ENCODE results near the gene REC114.
"Not testable (repeated sequence)": the region's sequence is repeated elsewhere in the genome, so short reads cannot be mapped to it uniquely, and the experiment has no call there.

The REC114 gene

DNA sequence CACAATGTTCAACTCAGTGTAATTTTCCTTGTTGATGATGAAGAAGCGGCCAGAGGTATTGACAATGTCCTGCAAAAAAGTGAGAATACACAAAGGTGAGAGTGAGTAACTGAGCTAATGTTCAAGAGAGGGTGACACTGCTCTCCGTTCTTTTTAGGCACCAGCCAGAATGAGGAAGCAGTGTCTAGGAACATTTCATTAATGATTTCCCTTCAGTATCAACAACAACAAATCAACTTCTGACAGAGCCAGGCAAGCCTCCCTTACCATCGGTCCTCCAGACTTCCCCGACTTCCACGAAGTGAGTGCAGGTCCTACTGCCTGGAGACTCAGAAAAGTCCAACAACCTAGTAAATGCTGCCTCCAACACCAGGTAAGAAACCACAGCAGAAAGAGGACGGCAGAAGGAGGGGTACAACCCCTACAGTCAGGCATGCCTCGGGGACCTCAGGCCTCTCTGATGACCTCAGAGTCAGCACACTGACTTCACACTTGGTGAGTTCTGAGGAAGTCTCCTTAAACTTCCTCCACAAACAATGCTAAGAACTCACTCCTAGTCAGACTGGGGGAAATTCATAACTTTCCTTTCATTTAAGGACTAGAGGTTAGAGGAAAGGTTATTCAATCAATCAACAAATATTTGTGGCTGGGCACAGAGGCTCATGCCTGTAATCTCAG, 127.5 kb downstream of the REC114 start:
- H3K27ac Mint-ChIP-seq, result no peak overlapping the region
- no peak overlapping the region for H3K4me3 Mint-ChIP-seq
- no peaks in the 10 kb centered on the region for H3K27me3 Mint-ChIP-seq
- H3K36me3 Mint-ChIP-seq (ENCODE audit: low read depth), result peaks cover 61% of the 10 kb centered on the region
- H3K4me1 Mint-ChIP-seq (ENCODE audit: low read depth), result peaks cover 15% of the 10 kb centered on the region
- no peaks in the 10 kb centered on the region for H3K9me3 Mint-ChIP-seq

DNA sequence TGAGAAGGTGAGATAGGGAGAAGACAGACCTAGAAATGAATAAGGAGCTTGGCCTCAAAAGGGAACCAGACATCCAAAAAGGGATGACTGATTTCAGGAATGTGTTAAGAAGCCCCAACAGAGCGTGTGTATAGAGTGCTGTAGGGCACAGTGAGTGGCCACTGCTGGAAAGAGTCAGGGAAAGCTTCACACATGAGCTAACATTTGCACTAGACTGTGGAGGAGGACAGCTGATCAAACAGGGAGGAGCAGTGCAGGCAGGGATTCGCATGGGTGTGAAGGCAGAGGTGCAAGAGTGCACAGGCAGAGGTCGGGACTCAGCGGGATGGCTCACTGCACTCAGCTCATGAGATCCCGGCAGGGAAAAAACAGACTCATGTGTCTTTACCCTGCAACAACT, 128.4 kb downstream of the REC114 start:
- H3K9me3 Mint-ChIP-seq, result no peaks in the 10 kb centered on the region
- no peak overlapping the region for H3K4me3 Mint-ChIP-seq
- peaks cover 15% of the 10 kb centered on the region for H3K4me1 Mint-ChIP-seq (ENCODE audit: low read depth)
- H3K27me3 Mint-ChIP-seq, result no peaks in the 10 kb centered on the region
- H3K27ac Mint-ChIP-seq, result peak overlapping the region; percentile 6
- peaks cover 52% of the 10 kb centered on the region for H3K36me3 Mint-ChIP-seq (ENCODE audit: low read depth)

DNA sequence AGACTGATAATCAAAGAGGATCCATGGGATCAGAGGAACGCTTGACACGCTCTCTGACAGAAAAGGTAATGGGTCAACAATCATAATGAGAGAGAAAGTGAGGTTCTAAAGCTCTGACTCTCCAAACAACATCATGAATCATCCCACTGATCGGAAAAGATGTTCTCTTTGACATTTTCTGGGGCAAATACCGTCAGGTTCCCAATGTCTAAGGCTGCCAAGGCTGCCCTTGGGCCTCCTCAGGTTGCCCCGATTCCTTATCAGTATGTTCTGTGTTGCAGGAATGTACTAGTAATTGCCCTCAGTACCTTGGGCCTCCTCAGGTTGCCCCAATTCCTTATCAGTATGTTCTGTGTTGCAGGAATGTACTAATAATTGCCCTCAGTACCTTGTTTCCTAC, 129.3 kb downstream of the REC114 start:
- Mint-ChIP-seq H3K36me3 (ENCODE audit: low read depth) (peaks cover 49% of the 10 kb centered on the region), H3K9me3 (no peaks in the 10 kb centered on the region), H3K27me3 (no peaks in the 10 kb centered on the region), H3K27ac (peak overlapping the region; percentile 46), H3K4me3 (no peak overlapping the region), H3K4me1 (ENCODE audit: low read depth) (peaks cover 15% of the 10 kb centered on the region)

DNA sequence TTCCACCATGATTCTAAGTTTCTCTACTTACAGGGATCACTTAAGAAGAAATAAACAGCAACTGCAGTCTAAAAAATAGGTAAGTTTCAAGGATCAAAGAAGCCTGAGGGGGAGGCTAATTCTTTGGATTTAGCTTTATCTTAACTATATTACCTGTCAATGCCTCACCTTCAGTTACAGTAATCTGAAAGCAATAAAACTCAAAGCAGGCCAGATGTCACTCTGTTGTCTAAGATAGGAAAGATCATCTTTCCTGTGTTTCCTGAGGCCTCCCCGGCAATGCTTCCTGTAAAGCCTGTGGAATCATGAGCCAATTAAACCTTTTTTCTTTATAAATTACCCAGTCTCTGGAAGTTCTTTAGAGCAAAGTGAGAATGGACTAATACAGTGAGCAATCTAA, 130.1 kb downstream of the REC114 start:
- Mint-ChIP-seq H3K4me3 (no peak overlapping the region), H3K36me3 (ENCODE audit: low read depth) (peaks cover 49% of the 10 kb centered on the region), H3K27me3 (no peaks in the 10 kb centered on the region), H3K9me3 (no peaks in the 10 kb centered on the region), H3K4me1 (ENCODE audit: low read depth) (peaks cover 15% of the 10 kb centered on the region), H3K27ac (peak overlapping the region; percentile 2)

DNA sequence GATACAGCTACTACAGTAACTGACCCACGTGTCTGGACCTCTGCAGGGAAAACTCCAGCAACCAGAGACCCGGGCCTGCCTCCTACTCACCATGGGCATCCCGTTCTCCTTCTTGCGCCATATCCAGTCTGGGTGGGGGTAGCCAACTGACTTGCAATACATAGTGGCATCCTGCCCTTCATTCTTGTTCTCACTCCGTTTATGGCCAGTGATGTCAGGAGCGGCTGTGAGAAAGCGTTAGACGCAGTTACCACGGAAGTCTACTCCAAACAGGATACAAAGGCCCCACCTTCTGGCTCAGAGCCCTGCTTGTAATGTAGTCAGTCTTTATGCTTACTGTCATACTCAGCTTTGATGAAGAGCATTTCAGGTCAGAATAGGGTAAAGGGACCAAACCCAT, 130.6 kb downstream of the REC114 start:
- Mint-ChIP-seq H3K36me3 (ENCODE audit: low read depth) (peaks cover 44% of the 10 kb centered on the region), H3K27ac (no peak overlapping the region), H3K4me1 (ENCODE audit: low read depth) (peaks cover 15% of the 10 kb centered on the region), H3K4me3 (no peak overlapping the region), H3K9me3 (no peaks in the 10 kb centered on the region), H3K27me3 (no peaks in the 10 kb centered on the region)

DNA sequence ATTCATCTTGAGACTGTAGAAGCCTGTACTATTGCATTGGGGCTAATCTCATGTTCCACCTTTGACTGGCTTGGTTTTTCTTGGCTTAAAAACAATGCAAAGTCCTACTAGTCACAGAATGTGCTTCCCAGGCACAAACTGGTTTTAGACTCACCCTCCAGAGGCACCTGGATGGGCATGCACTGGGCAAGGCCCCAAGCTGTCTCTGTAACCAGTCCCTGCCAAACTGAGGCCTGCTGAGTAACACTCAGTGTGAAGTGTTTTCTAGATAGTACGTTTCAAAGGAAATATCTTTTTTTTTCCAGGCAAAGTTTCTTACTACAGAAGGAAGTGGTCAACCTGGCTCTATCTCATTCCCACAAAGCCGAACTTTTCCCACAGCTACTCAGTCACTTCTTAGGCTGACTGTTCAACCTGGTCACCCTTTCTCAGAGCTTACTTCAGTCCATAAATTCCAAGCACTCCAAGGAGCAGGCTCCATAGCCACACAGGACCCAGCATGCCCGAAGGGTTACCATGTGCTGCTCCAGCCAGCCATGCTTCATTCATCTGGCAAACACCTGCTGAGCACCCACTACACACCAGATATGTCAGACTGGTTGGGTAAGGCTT, 132.8 kb downstream of the REC114 start:
- Mint-ChIP-seq H3K4me1 (ENCODE audit: low read depth) (peaks cover 15% of the 10 kb centered on the region), H3K27ac (no peak overlapping the region), H3K4me3 (no peak overlapping the region), H3K9me3 (no peaks in the 10 kb centered on the region), H3K27me3 (no peaks in the 10 kb centered on the region), H3K36me3 (ENCODE audit: low read depth) (peaks cover 36% of the 10 kb centered on the region)

DNA sequence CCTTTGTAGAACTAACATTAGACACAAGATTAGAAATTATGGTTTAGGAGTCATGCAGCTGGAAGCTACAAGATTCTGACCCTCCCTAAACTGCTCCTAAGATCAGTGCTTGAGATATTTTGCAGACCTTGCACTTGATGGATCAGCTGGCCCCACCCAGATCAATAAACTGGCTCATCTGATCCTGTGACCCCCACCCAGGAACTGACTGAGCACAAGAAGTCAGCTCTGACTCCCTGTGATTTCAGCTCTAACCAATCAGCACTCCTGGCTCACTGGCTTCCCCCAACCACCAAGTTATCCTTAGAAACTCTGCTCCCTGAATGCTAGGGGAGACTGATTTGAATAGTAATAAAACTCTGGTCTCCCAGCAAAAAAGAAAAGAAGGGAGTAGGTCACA, 134.6 kb downstream of the REC114 start:
- H3K27me3 Mint-ChIP-seq; H3K4me1 Mint-ChIP-seq (ENCODE audit: low read depth); H3K4me3 Mint-ChIP-seq; H3K9me3 Mint-ChIP-seq; H3K27ac Mint-ChIP-seq: not testable (repeated sequence)
- peaks cover 39% of the 10 kb centered on the region for H3K36me3 Mint-ChIP-seq (ENCODE audit: low read depth)

DNA sequence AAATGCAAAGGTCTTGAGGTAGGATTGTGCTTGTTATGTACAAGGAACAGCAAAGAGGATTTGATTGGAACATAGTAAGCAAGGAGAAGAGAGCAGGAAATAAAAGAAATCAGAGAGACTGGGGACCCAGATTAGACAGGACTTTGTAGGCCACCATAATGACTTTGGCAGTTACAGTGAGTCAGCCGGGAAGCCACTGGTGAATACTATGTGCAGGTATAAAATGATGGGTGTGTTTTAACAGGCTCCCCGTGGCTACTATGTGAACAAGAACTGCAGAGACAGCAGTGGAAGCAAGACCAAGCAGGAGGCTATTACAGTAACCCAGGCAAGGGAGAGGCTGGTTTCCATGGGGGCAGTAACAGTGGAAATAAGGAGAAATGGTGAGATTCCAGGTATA, 135.1 kb downstream of the REC114 start:
- no peak overlapping the region for H3K27ac Mint-ChIP-seq
- H3K27me3 Mint-ChIP-seq, result no peaks in the 10 kb centered on the region
- peaks cover 40% of the 10 kb centered on the region for H3K36me3 Mint-ChIP-seq (ENCODE audit: low read depth)
- H3K9me3 Mint-ChIP-seq, result no peaks in the 10 kb centered on the region
- H3K4me3 Mint-ChIP-seq, result no peak overlapping the region
- H3K4me1 Mint-ChIP-seq (ENCODE audit: low read depth), result peaks cover under 1% of the 10 kb centered on the region

DNA sequence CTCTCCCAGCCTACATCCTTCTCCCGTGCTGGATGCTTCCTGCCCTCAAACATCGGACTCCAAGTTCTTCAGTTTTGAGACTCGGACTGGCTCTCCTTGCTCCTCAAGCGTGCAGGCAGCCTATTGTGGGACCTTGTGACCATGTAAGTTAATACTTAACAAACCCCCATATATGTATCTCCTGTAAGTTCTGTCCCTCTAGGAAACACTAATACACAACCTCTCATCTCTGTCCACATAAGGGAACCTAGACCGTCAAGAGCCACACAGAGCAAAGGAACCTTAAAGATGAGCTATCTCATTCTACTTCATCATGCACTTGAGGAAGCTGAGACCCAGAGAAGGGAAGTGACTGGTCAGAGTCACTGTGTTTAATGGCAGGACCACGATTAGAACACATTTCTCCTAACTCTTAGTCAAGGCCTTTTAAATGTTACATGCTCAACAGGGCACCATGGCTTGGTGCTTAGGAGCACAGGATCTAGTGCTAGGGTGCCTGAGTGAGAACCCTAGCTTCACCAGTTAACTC, 140.0 kb downstream of the REC114 start:
- Mint-ChIP-seq H3K27ac (peak overlapping the region; percentile 40), H3K9me3 (no peaks in the 10 kb centered on the region), H3K36me3 (ENCODE audit: low read depth) (peaks cover 73% of the 10 kb centered on the region), H3K4me1 (ENCODE audit: low read depth) (peaks cover 6% of the 10 kb centered on the region), H3K27me3 (no peaks in the 10 kb centered on the region), H3K4me3 (no peak overlapping the region)

DNA sequence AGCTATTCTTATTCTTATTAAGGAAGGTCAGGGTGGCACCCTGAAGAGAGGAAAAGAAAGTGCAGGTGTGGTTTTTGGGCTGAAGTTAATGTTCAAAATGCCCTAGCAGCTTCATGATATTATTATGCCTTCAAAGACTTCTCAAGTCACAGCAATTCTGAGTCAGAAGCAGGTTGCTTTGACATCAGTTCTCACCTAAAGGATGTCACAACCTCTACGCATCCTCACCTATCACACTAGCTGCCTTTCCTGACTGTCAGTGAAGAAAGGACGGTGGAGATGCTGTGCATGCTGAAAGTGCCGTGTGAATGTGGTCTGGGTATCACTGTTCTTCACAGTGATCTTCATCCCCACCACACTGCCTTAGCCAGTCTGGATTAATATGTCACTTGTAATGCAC, 140.6 kb downstream of the REC114 start:
- Mint-ChIP-seq H3K4me1 (ENCODE audit: low read depth) (peaks cover 6% of the 10 kb centered on the region), H3K9me3 (no peaks in the 10 kb centered on the region), H3K36me3 (ENCODE audit: low read depth) (peaks cover 75% of the 10 kb centered on the region), H3K4me3 (no peak overlapping the region), H3K27me3 (no peaks in the 10 kb centered on the region), H3K27ac (peak overlapping the region; percentile 41)

DNA sequence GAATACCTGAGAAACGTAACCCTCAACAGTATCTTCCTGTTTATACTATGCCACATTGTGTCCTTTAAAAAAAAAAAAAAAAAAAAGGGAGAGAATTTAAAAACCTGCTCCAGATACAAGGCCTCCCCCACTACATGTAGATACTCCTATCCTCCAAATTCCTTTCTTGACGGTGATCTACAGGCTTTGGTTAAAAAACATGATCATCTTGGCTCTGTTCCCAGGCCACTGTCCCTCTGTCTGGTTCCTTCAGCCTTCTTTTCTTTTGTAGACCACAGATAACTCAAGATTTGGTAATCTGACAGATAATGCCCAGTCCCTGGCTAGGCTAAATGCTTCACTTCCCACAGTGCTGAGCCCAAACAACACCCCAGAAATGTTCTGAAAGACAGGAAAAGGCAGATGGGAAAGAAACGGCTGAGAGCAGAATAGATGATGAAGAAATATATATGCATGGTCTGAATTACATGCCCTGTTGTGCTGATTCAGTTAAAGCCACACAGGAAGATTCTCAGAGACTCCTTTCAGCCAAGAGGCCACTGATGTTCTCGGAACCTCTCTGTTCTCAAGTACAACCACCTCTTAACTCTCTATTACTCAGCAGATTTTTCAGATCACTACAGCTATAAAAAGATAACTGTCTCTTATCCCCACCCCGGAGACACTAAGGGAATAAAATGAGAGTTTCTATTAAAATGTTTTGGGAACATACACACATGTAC, 141.9 kb downstream of the REC114 start:
- Mint-ChIP-seq H3K4me1 (ENCODE audit: low read depth) (peaks cover 6% of the 10 kb centered on the region), H3K9me3 (no peaks in the 10 kb centered on the region), H3K27ac (peak overlapping the region; percentile 5), H3K4me3 (no peak overlapping the region), H3K36me3 (ENCODE audit: low read depth) (peaks cover 85% of the 10 kb centered on the region), H3K27me3 (no peaks in the 10 kb centered on the region)

DNA sequence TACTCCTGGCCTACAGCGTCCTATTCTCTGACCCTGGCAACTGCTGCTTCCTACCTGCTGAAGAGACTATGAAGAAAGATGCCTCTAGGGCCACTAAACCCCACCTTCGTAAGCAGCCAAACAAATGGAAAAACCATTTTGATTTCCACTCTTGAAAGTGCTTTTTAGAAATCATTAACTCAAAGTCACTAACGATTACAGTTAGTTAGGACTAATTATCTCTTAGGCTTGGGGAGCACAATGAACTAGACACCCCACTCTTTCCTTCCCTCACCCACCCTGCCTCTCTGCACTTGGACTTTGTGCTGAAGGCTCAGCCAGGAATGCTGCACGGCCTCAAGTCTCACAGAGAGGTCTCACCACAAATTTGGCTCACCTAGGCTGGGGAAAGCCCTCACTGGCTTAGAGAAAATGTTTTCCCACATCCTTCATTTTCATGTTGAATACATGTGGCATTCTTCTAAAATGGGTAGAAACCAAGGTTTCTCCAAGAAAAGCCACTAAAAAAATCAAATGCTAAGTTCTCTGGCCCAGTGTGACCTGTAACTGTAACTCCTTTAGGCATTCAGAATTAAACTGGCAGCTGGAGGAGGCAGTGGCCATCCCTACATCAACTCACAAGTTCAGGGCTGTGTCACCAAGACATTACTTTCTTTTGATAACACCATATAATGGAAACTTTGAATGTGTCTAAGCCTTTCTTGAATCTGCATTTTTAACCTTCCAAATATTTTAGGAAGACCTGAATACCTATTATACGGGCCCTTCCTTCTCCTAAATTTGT, 143.1 kb downstream of the REC114 start:
- Mint-ChIP-seq H3K4me1 (ENCODE audit: low read depth) (peaks cover 6% of the 10 kb centered on the region), H3K36me3 (ENCODE audit: low read depth) (peaks cover 80% of the 10 kb centered on the region), H3K27ac (peak overlapping the region; percentile 21), H3K4me3 (no peak overlapping the region), H3K9me3 (no peaks in the 10 kb centered on the region), H3K27me3 (no peaks in the 10 kb centered on the region)

DNA sequence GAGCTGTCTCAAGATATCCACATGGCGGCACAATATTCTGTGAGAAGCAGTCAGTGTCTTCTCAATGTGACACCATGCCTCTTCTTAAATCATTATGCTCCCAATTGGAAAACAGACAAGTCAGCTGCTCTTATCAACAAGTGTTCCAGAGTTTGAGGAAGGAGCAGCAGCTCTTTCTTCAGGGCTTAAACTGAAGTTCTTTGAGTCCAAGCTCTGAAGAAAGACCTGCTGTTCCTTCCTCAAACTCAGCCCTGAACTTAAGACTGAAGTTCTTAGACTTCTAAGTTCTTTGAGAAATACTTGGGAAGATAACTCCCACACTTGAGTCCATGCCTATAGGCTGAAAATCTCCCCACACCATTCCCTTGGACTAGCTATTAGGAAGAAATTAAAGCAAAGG, 146.8 kb downstream of the REC114 start:
- H3K27ac Mint-ChIP-seq, result no peak overlapping the region

DNA sequence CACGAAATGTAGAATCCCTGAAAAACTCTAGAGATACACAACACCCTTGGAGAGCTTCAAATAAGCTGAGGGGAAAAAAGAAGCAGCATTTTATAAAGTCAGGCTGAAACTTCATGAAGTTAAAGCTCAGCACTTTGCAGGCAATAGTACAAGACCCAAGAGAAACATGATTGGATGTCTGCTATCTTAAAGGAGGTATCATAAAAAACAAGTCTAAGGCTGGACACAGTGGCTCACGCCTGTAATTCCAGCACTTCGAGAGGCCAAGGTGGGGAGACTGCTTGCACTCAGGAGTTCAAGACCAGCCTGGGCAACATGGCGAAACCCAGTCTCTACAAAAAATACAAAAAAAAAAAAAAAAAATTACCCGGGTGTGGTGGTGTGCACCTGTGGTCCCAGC, 147.3 kb downstream of the REC114 start:
- no peaks in the 10 kb centered on the region for H3K27me3 Mint-ChIP-seq
- no peak overlapping the region for H3K4me3 Mint-ChIP-seq
- peaks cover 58% of the 10 kb centered on the region for H3K36me3 Mint-ChIP-seq (ENCODE audit: low read depth)
- peaks cover 7% of the 10 kb centered on the region for H3K4me1 Mint-ChIP-seq (ENCODE audit: low read depth)
- no peaks in the 10 kb centered on the region for H3K9me3 Mint-ChIP-seq
- H3K27ac Mint-ChIP-seq, result no peak overlapping the region

More for the DNA sequence above, 146.8 kb downstream of the REC114 start:
- Mint-ChIP-seq H3K27me3 (no peaks in the 10 kb centered on the region), H3K4me3 (no peak overlapping the region), H3K4me1 (ENCODE audit: low read depth) (peaks cover 6% of the 10 kb centered on the region), H3K36me3 (ENCODE audit: low read depth) (peaks cover 59% of the 10 kb centered on the region), H3K9me3 (no peaks in the 10 kb centered on the region)
